ENCODE results near the gene MRPL10.

MRPL10 gene

GRCh38 chr17:47812146-47812920 is 19.0 kb downstream of the MRPL10 start:
- DNase-seq = no peak

- DNase-seq = no peak
Observed at GRCh38 chr17:47811709-47812108, 19.6 kb downstream of the MRPL10 start.

GRCh38 chr17:47810901-47811635 is 20.3 kb downstream of the MRPL10 start:
- DNase-seq = no peak

- DNase-seq = no peak
Observed at GRCh38 chr17:47810200-47810821, 21.0 kb downstream of the MRPL10 start.

- DNase-seq = no peak
Observed at GRCh38 chr17:47808830-47809480, 22.4 kb downstream of the MRPL10 start.

GRCh38 chr17:47808036-47808829 is 23.1 kb downstream of the MRPL10 start:
- no peak for DNase-seq

- no peak for DNase-seq
Observed at GRCh38 chr17:47807421-47807820, 23.9 kb downstream of the MRPL10 start.

GRCh38 chr17:47806913-47807255 is 24.5 kb downstream of the MRPL10 start:
- no peak for DNase-seq

- DNase-seq = no peak
Observed at GRCh38 chr17:47806026-47806912, 25.1 kb downstream of the MRPL10 start.

- DNase-seq = no peak
Observed at GRCh38 chr17:47804461-47804860, 26.9 kb downstream of the MRPL10 start.

- no peak for DNase-seq
Observed at GRCh38 chr17:47803751-47804150, 27.6 kb downstream of the MRPL10 start.

GRCh38 chr17:47803201-47803600 is 28.1 kb downstream of the MRPL10 start:
- DNase-seq = no peak

GRCh38 chr17:47802341-47803022 is 28.9 kb downstream of the MRPL10 start:
- DNase-seq = no peak

GRCh38 chr17:47801906-47802305 is 29.4 kb downstream of the MRPL10 start:
- DNase-seq = no peak

GRCh38 chr17:47801176-47801765 is 30.1 kb downstream of the MRPL10 start:
- no peak for DNase-seq

GRCh38 chr17:47800686-47801085 is 30.7 kb downstream of the MRPL10 start:
- DNase-seq = no peak

- DNase-seq = no peak
Observed at GRCh38 chr17:47797797-47798196, 33.5 kb downstream of the MRPL10 start.

- no peak for DNase-seq
Observed at GRCh38 chr17:47792979-47793378, 38.4 kb downstream of the MRPL10 start.

GRCh38 chr17:47792457-47792856 is 38.9 kb downstream of the MRPL10 start:
- no peak for DNase-seq

GRCh38 chr17:47791025-47791424 is 40.3 kb downstream of the MRPL10 start:
- DNase-seq = no peak
